GM12878 (cell line): ENCODE results near the gene GABBR2. TPM values are rescaled to one million over a fixed set of nuclear protein-coding genes. Genes with fewer than 3 reads are reported as not detected.

Experiments used
- DPF2 ChIP-seq: fragments of 450-650 bp; IDR thresholded peaks from 2 replicates; pipeline ENCODE4 v1.6.1; 2017; ENCODE audit warnings: mild to moderate bottlenecking
- ETV6 ChIP-seq, 2 experiments: fragments of 450-650 bp in 1 of 2; IDR thresholded peaks in 1 of 2; conservative IDR thresholded peaks in 1 of 2; 2 replicates each; pipeline ENCODE4 v1.6.1; 2014; ENCODE audit warnings: antibody characterized with exemption in 1 of 2, borderline replicate concordance in 1 of 2, low read depth in 1 of 2, mild to moderate bottlenecking in 1 of 2, moderate library complexity in 1 of 2
- GABPA ChIP-seq: IDR thresholded peaks from 2 replicates; pipeline ENCODE4 v1.6.1; 2014; ENCODE audit warnings: antibody characterized with exemption, low read depth, mild to moderate bottlenecking, inconsistent platforms
- IRF4 ChIP-seq: IDR thresholded peaks from 2 replicates; pipeline ENCODE4 v1.6.1; 2011; ENCODE audit warnings: low read depth, low read length
- NFYB ChIP-seq: IDR thresholded peaks from 2 replicates; pipeline ENCODE4 v1.6.1; 2011; ENCODE audit warnings: low read depth, mild to moderate bottlenecking, low read length, improper control_type of control experiment, moderate library complexity; ENCODE audit not compliant: insufficient read depth
- PAX5 ChIP-seq: IDR thresholded peaks from 2 replicates; pipeline ENCODE4 v1.6.1; 2011; ENCODE audit warnings: low read depth, low read length, borderline replicate concordance
- POU2F2 ChIP-seq: IDR thresholded peaks from 3 replicates; pipeline ENCODE4 v1.6.1; 2011; ENCODE audit warnings: low read depth, mild to moderate bottlenecking, low read length, borderline replicate concordance
- SMARCA5 ChIP-seq: fragments of 450-650 bp; IDR thresholded peaks from 2 replicates; pipeline ENCODE4 v1.6.1; 2017; ENCODE audit warnings: mild to moderate bottlenecking
- TCF3 ChIP-seq: IDR thresholded peaks from 2 replicates; pipeline ENCODE4 v1.6.1; 2012; ENCODE audit warnings: low read depth, mild to moderate bottlenecking, low read length, borderline replicate concordance; ENCODE audit not compliant: insufficient read depth
- polyA plus RNA-seq, 11 experiments: library from polyadenylated mRNA; depleted of rRNA in 4 of 11; unstranded in 6 of 11; stranded (reverse) in 5 of 11; fragments of >200 nt; fragmentation: Nextera tagmentation in 4 of 11; fragmentation: Illumina TruSeq in 1 of 11; extraction: Ambion mirVana in 4 of 11; extraction: Trizol in 1 of 11; gene quantifications; 1 replicate in 1 of 11; 2 replicates in 10 of 11; pipeline versions ENCODE4 v1.2.1 to v1.2.3, GENCODE V29; 2011 to 2016; ENCODE audit warnings: inconsistent platforms in 2 of 11, missing spikeins in 2 of 11, low read depth in 1 of 11
- total RNA-seq, 4 experiments: library from RNA; depleted of rRNA in 3 of 4; stranded (reverse); fragments of >200 nt in 3 of 4; fragmentation: Illumina TruSeq in 1 of 4; extraction: Trizol in 1 of 4; gene quantifications; 2 replicates each; pipeline versions ENCODE4 v1.2.1 to v1.2.3, GENCODE V29; 2013 to 2021
- TF ChIP-seq, protein P1 (sequence below): IDR thresholded peaks from 2 replicates; pipeline ENCODE4 v1.6.1; 2011; ENCODE audit warnings: mild to moderate bottlenecking, low read depth, low read length, moderate library complexity; ENCODE audit not compliant: insufficient replicate concordance
- TF ChIP-seq, protein P2 (sequence below): fragments of 450-650 bp; IDR thresholded peaks from 2 replicates; pipeline ENCODE4 v1.6.1; 2017; ENCODE audit warnings: antibody characterized with exemption, mild to moderate bottlenecking, moderate library complexity

The GABBR2 gene
- total and polyA plus RNA-seq, 10 of the 15 experiments (the other 5 are each of a cell fraction or from before 2014, with no cell fraction given): 0.02 to 2.2 (median 0.06) TPM; not detected in 2

DNA sequence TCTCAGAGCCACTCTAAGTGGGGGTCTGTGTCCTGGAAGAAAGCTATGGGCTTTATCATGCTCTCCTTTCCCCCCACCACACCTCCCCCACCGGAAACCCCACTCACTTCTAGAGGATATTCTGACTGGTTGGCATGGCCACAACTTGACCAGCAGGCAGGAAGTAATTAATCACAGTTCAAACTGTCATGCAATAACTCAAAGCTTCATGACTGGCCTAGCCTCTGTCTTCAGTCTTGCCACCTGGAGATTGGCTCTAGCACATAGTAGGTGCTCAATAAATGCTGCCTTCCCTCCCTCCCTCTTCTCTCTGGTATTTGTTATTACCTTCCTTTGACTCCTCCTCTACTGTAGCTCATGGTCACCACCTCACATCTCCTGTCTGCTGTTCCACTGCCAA is 124.7 kb downstream of the GABBR2 start (continued):
- peak in 1 of 2 experiments; percentile 90; a peak in 2 of 4 replicates for TF ChIP-seq ETV6 (conservative IDR thresholded peaks at IDR 0.05 in 1 of 2, IDR thresholded peaks at IDR 0.05 in 1 of 2; ENCODE audit: borderline replicate concordance in 1 of 2, low read depth in 1 of 2)
- TF ChIP-seq POU2F2: peak; percentile 62; the same call in 1 of the 3 replicates
- TF ChIP-seq, protein P1, sequence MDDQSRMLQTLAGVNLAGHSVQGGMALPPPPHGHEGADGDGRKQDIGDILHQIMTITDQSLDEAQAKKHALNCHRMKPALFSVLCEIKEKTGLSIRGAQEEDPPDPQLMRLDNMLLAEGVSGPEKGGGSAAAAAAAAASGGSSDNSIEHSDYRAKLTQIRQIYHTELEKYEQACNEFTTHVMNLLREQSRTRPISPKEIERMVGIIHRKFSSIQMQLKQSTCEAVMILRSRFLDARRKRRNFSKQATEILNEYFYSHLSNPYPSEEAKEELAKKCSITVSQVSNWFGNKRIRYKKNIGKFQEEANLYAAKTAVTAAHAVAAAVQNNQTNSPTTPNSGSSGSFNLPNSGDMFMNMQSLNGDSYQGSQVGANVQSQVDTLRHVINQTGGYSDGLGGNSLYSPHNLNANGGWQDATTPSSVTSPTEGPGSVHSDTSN: peak; percentile 91
- peak; percentile 48; the same call in 1 of the 2 replicates for TF ChIP-seq DPF2
- TF ChIP-seq GABPA: no peak
- no peak for TF ChIP-seq SMARCA5
- TF ChIP-seq PAX5: 0 out of 2 replicates have a peak, but pooled peaks have one; percentile 17
- peak; percentile 90; the same call in 1 of the 2 replicates for TF ChIP-seq IRF4
- TF ChIP-seq TCF3: peak; percentile 75; the same call in 1 of the 2 replicates
- 0 out of 2 replicates have a peak, but pooled peaks have one; percentile 43 for TF ChIP-seq NFYB
- TF ChIP-seq, protein P2, sequence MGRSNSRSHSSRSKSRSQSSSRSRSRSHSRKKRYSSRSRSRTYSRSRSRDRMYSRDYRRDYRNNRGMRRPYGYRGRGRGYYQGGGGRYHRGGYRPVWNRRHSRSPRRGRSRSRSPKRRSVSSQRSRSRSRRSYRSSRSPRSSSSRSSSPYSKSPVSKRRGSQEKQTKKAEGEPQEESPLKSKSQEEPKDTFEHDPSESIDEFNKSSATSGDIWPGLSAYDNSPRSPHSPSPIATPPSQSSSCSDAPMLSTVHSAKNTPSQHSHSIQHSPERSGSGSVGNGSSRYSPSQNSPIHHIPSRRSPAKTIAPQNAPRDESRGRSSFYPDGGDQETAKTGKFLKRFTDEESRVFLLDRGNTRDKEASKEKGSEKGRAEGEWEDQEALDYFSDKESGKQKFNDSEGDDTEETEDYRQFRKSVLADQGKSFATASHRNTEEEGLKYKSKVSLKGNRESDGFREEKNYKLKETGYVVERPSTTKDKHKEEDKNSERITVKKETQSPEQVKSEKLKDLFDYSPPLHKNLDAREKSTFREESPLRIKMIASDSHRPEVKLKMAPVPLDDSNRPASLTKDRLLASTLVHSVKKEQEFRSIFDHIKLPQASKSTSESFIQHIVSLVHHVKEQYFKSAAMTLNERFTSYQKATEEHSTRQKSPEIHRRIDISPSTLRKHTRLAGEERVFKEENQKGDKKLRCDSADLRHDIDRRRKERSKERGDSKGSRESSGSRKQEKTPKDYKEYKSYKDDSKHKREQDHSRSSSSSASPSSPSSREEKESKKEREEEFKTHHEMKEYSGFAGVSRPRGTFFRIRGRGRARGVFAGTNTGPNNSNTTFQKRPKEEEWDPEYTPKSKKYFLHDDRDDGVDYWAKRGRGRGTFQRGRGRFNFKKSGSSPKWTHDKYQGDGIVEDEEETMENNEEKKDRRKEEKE: no peak
